ENCODE data around the gene MECR.

MECR gene

DNA sequence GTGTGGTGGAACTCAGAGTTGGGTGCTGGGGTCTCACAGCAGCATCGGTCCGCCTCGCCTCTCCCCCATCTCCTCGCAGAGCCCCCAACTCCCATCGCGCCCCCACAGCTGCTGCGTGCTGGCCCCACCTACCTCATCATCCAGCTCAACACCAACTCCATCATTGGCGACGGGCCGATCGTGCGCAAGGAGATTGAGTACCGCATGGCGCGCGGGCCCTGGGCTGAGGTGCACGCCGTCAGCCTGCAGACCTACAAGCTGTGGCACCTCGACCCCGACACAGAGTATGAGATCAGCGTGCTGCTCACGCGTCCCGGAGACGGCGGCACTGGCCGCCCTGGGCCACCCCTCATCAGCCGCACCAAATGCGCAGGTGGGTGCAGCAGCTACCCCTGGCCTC, 29.8 kb upstream of the MECR start:
- H3K4me3 ChIP-seq (replicated peaks in 1 of 2; ENCODE audit: low read depth in 2 of 2, low read length in 2 of 2): peak overlapping the region in 1 of 2 donors; percentile 42
- no peak for TF ChIP-seq CTCF (IDR thresholded peaks at IDR 0.05; ENCODE audit: low read depth, low read length)
- DNase-seq (ENCODE audit: low read depth in 2 of 2): no peak

GRCh38 chr1:29259802-29260441, 29.2 kb upstream of the MECR start:
- DNase-seq (ENCODE audit: low read depth in 2 of 2): no peak
- H3K4me3 ChIP-seq (replicated peaks in 1 of 2; ENCODE audit: low read depth in 2 of 2, low read length in 2 of 2): peak overlapping the region; percentile 42 to 50
- no peak for TF ChIP-seq CTCF (IDR thresholded peaks at IDR 0.05; ENCODE audit: low read depth, low read length)

GRCh38 chr1:29258976-29259801, 28.5 kb upstream of the MECR start:
- no peak for DNase-seq (ENCODE audit: low read depth in 2 of 2)
- TF ChIP-seq CTCF (IDR thresholded peaks at IDR 0.05; ENCODE audit: low read depth, low read length): no peak
- H3K4me3 ChIP-seq (replicated peaks in 1 of 2; ENCODE audit: low read depth in 2 of 2, low read length in 2 of 2): peak overlapping the region; percentile 42 to 50

DNA sequence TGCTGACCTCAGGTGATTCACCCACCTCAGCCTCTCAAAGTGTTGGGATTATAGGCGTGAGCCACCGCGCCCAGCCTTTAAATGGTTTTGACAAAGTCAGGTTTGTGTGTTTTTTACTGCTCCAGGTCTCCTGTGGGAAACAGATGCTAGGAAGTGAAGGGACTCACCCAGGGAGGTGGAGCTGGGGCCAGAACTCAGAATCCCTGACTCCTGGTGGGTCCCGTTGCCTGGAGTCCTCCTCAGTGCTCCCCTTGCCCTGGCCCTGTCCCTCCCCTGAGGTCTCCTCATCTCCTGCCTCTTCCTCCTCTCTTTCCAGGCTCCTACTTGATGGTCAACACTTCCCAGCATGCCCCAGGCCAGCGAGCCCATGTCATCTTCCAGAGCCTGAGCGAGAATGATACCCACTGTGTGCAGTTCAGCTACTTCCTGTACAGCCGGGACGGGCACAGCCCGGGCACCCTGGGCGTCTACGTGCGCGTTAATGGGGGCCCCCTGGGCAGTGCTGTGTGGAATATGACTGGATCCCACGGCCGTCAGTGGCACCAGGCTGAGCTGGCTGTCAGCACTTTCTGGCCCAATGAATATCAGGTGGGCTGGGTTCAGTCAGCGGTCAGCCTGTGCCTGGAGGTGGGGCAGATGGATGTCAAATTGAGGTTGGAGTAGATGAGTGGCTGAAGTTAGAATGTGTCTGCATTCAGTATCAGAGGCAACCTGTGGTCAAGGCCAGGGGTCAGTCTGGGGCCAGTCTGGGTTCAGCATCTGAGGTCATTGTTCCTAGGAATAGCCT, 27.6 kb upstream of the MECR start:
- DNase-seq (ENCODE audit: low read depth in 2 of 2): no peak
- no peak for TF ChIP-seq CTCF (IDR thresholded peaks at IDR 0.05; ENCODE audit: low read depth, low read length)
- H3K4me3 ChIP-seq (replicated peaks in 1 of 2; ENCODE audit: low read depth in 2 of 2, low read length in 2 of 2): no peak overlapping the region

- DNase-seq (ENCODE audit: low read depth in 2 of 2): peak; percentile 66
- TF ChIP-seq CTCF (IDR thresholded peaks at IDR 0.05; ENCODE audit: low read depth, low read length): no peak
Measured at GRCh38 chr1:29256979-29257804, 26.5 kb upstream of the MECR start.

DNA sequence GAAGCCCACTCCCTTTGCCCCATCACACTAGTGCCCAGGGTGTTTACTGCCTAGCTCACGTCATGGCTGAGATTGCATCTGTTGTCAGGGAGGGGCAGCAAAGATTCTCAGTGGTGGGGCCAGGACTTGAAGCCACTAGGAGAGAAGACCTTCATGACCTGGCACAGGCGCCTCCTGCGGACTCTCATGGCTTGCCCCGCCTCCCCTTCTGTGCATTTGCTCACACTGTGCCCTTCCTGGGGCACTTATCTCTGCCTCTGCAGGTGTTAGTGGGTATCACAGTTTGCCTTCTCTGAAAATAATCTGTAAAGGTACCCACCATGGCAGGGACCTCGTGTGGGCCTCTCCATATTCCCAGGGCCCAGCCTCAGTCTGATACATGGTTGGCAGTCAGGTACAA, 25.7 kb upstream of the MECR start:
- TF ChIP-seq CTCF (IDR thresholded peaks at IDR 0.05; ENCODE audit: low read depth, low read length): no peak
- DNase-seq (ENCODE audit: low read depth in 2 of 2): no peak

More at GRCh38 chr1:29256979-29257804, 26.5 kb upstream of the MECR start:
- no peak overlapping the region for H3K4me3 ChIP-seq (replicated peaks in 1 of 2; ENCODE audit: low read depth in 2 of 2, low read length in 2 of 2)

More for the DNA sequence above, 25.7 kb upstream of the MECR start:
- no peak overlapping the region for H3K4me3 ChIP-seq (replicated peaks in 1 of 2; ENCODE audit: low read depth in 2 of 2, low read length in 2 of 2)

Data from cardiac fibroblast (primary cell).